Vagina (tissue), 2 donors: ENCODE results near the gene AMH.

Experiments used
- CTCF ChIP-seq, 3 experiments: fragments of 450-650 bp in 2 of 3; fragments of 200-600 bp in 1 of 3; sonication (generic) in 1 of 3; IDR thresholded peaks; one replicate each; pipeline ENCODE4 v1.5.1; 2017 to 2019; ENCODE audit warnings: antibody characterized with exemption in 3 of 3, mild to moderate bottlenecking in 2 of 3, moderate library complexity in 2 of 3
- POLR2A ChIP-seq, 2 donors: fragments of 450-650 bp; IDR thresholded peaks; one replicate each; pipeline ENCODE4 v1.6.1; 2017; ENCODE audit warnings: antibody characterized with exemption in 2 of 2, mild to moderate bottlenecking in 2 of 2, moderate library complexity in 2 of 2

- TF ChIP-seq POLR2A (IDR thresholded peaks at IDR 0.05) = no peak
- TF ChIP-seq CTCF (IDR thresholded peaks at IDR 0.05) = no peak
Observed at GRCh38 chr19:2294687-2295335, 45.7 kb downstream of the AMH start.
